Adrenal gland (tissue), 12 donors: ENCODE results near the gene PIWIL4. TPM values are rescaled to one million over a fixed set of nuclear protein-coding genes. Genes with fewer than 3 reads are reported as not detected.

Experiments
- DNase-seq, 7 donors: peaks; one replicate each; pipeline ENCODE4 v3.0.0-alpha.2; 2019 to 2020
- H3K27ac ChIP-seq, 5 donors: fragments of 200-600 bp; sonication (generic) in 4 of 5; 1 replicate in 3 of 5; 2 replicates in 2 of 5; pipeline versions ENCODE4 v1.5.1 to v1.8.0; 2016 to 2020; ENCODE audit warnings: mild to moderate bottlenecking in 1 of 5
- H3K27me3 ChIP-seq: fragments of 200-600 bp; 2 replicates; pipeline ENCODE4 v1.8.0; 2021
- H3K36me3 ChIP-seq, 2 donors: fragments of 200-600 bp; replicated peaks in 1 of 2; 1 replicate in 1 of 2; 2 replicates in 1 of 2; pipeline versions ENCODE4 v1.5.1 to v1.8.0; 2018 to 2022
- H3K4me1 ChIP-seq, 2 donors: fragments of 200-600 bp; replicated peaks in 1 of 2; 1 replicate in 1 of 2; 2 replicates in 1 of 2; pipeline versions ENCODE4 v1.5.1 to v1.8.0; 2018 to 2021
- H3K4me3 ChIP-seq, 4 donors: fragments of 200-600 bp; sonication (generic) in 3 of 4; one replicate each; pipeline ENCODE4 v1.5.1; 2016 to 2018
- H3K9me3 ChIP-seq, 3 donors: fragments of 200-600 bp; sonication (generic) in 1 of 3; replicated peaks in 1 of 3; 1 replicate in 2 of 3; 2 replicates in 1 of 3; pipeline versions ENCODE4 v1.5.1 to v1.8.0; 2016 to 2021
- POLR2A ChIP-seq, 2 donors: fragments of 450-650 bp; IDR thresholded peaks; one replicate each; pipeline ENCODE4 v1.6.1; 2017; ENCODE audit warnings: antibody characterized with exemption in 2 of 2, mild to moderate bottlenecking in 2 of 2, moderate library complexity in 1 of 2
- WGBS, 4 donors: extraction: QIAGEN DNeasy Blood & Tissue Kit in 2 of 4; methylation state at CpG; one replicate each; pipeline versions ENCODE4 v1.1.5 to v1.1.7; 2013 to 2017; 5-methylcytosine and 5-hydroxymethylcytosine counted together
- intact Hi-C, 2 donors: fragments of 100-400 bp; cut with DNase I; formaldehyde crosslinking; loops; one replicate each; pipeline versions ENCODE4 v1.14.1 to v1.15.0; 2022 to 2023
- polyA plus RNA-seq, 3 donors: library from polyadenylated mRNA; stranded (reverse); fragments of 200-250 nt in 2 of 3; fragments of 350-450 nt in 1 of 3; fragmentation: Illumina TruSeq in 1 of 3; extraction: RNeasy Lipid Tissue Mini Kit (QIAGEN cat#74804) in 1 of 3; gene quantifications; one replicate each; pipeline ENCODE4 v1.2.3, GENCODE V29; 2013 to 2014
- total RNA-seq, 9 donors: library from RNA; depleted of rRNA in 4 of 9; stranded (reverse); fragments of >200 nt in 4 of 9; fragments of 120-200 nt in 1 of 9; fragmentation: NEBNext Ultra II Directional in 1 of 9; extraction: Animal tissue kit (Norgen Biotek cat#: 25700) in 1 of 9; gene quantifications; one replicate each; pipeline versions ENCODE4 v1.1.0 to v1.2.4, GENCODE V29; 2013 to 2023
- TF ChIP-seq, protein P1 (sequence below), 6 experiments: fragments of 450-650 bp in 4 of 6; fragments of 200-600 bp in 2 of 6; sonication (generic) in 1 of 6; IDR thresholded peaks; 1 replicate in 5 of 6; 2 replicates in 1 of 6; pipeline versions ENCODE4 v1.5.1 to v1.8.0; 2016 to 2021; ENCODE audit warnings: antibody characterized with exemption in 6 of 6, mild to moderate bottlenecking in 2 of 6, moderate library complexity in 1 of 6
- donor health status: healthy with polysubstance abuse.
- donor health status: Bipolar disorder and iron deficiency.
- donor health status: DM: yes; HTN: yes; CAD: no.
- donor health status: DM: no; HTN: no; CAD: no.
- donor health status: DM: no; HTN: no; CAD: no.
- donor health status: DM: yes; HTN: yes; CAD: no.

PIWIL4 gene
- total and polyA plus RNA-seq, 12 donors, result 0.12 to 3.0 (median 1.6) TPM

DNA sequence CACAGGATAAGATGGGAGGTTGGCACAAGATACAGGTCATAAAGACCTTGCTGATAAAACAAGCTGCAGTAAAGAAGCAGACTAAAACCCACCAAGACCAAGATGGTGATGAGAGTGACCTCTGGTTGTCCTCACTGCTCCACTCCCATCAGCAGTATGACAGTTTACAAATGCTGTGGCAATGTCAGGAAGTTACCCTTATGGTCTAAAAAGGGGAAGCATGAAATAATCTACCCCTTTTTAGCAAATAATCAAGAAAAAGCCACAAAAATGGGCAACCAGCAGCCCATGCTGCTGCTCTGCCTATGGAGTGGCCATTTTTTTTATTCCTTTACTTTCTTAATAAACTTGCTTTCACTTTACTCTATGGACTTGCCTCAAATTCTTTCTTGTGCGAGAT is 8.7 kb upstream of the PIWIL4 start:
- TF ChIP-seq, protein P1, sequence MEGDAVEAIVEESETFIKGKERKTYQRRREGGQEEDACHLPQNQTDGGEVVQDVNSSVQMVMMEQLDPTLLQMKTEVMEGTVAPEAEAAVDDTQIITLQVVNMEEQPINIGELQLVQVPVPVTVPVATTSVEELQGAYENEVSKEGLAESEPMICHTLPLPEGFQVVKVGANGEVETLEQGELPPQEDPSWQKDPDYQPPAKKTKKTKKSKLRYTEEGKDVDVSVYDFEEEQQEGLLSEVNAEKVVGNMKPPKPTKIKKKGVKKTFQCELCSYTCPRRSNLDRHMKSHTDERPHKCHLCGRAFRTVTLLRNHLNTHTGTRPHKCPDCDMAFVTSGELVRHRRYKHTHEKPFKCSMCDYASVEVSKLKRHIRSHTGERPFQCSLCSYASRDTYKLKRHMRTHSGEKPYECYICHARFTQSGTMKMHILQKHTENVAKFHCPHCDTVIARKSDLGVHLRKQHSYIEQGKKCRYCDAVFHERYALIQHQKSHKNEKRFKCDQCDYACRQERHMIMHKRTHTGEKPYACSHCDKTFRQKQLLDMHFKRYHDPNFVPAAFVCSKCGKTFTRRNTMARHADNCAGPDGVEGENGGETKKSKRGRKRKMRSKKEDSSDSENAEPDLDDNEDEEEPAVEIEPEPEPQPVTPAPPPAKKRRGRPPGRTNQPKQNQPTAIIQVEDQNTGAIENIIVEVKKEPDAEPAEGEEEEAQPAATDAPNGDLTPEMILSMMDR (IDR thresholded peaks at IDR 0.05), result no peak
- no peak for TF ChIP-seq POLR2A (IDR thresholded peaks at IDR 0.05)
- H3K9me3 ChIP-seq, result no peaks in the 10 kb centered on the region
- H3K4me1 ChIP-seq, result peaks cover 0 to 2% of the 10 kb centered on the region in 2 donors
- 89 to 97% (median 94%) methylated on average over 1 of the region's 1 CpG for WGBS, 4 donors
- no peaks in the 10 kb centered on the region for H3K36me3 ChIP-seq
- H3K27ac ChIP-seq, result no peak overlapping the region
- no peak overlapping the region for H3K4me3 ChIP-seq
- DNase-seq, result no peak
- H3K27me3 ChIP-seq, result no peaks in the 10 kb centered on the region
- intact Hi-C loops, result no loop called here

DNA sequence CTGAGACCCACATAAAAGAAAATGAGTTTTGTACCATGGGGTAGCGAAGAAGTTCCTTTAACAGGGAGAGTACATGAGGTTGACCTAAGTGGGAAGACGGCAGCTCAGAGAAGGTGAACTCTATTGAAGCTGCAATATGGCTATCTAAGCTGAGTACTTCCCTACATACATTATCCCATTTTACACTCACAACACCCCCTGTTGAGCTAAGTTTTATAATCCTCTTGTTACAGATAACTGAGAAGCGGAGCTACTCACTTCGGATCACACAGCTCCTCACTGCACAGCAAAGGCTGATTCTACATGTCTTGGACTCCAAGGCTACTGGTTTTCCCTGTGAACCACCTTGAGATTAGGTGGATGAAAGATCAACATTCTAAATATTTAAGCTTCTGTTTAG is 8.2 kb upstream of the PIWIL4 start:
- WGBS, 4 donors, result 95 to 98% (median 98%) methylated on average over 4 of the region's 4 CpGs
- H3K4me1 ChIP-seq, result peaks cover 4 to 7% of the 10 kb centered on the region in 2 donors
- no peak overlapping the region for H3K27ac ChIP-seq
- DNase-seq, result no peak
- intact Hi-C loops, result no loop called here
- TF ChIP-seq POLR2A (IDR thresholded peaks at IDR 0.05), result no peak
- TF ChIP-seq, protein P1 (IDR thresholded peaks at IDR 0.05), result no peak
- H3K36me3 ChIP-seq, result no peaks in the 10 kb centered on the region
- no peaks in the 10 kb centered on the region for H3K9me3 ChIP-seq
- no peak overlapping the region for H3K4me3 ChIP-seq
- H3K27me3 ChIP-seq, result no peaks in the 10 kb centered on the region

DNA sequence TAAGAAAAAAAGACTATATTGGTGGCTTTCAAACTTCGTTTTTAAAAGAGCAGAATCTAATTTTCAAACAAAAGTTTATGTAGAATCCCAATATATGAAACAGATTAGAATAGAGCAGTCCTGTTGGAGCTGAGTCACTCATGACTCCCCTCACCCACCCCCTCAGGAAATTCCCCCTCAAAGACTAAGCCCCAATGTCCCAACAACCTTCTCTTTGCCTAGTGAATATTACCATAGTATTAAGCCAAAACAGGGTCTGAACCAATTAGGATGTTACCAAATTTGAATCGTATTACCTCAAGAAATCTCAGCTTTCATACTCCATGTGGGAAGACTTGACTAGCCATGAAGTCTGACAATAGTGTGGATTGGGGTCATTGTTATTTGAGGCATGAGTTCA is 7.8 kb upstream of the PIWIL4 start:
- intact Hi-C loops, result no loop called here
- Histone ChIP-seq H3K4me1 (peaks cover 4 to 8% of the 10 kb centered on the region in 2 donors), H3K4me3 (no peak overlapping the region), H3K9me3 (no peaks in the 10 kb centered on the region), H3K27ac (no peak overlapping the region), H3K27me3 (no peaks in the 10 kb centered on the region), H3K36me3 (no peaks in the 10 kb centered on the region)
- no peak for DNase-seq
- 82 to 94% (median 91%) methylated on average over 2 of the region's 2 CpGs for WGBS, 4 donors
- TF ChIP-seq, protein P1 (IDR thresholded peaks at IDR 0.05), result no peak
- no peak for TF ChIP-seq POLR2A (IDR thresholded peaks at IDR 0.05)

DNA sequence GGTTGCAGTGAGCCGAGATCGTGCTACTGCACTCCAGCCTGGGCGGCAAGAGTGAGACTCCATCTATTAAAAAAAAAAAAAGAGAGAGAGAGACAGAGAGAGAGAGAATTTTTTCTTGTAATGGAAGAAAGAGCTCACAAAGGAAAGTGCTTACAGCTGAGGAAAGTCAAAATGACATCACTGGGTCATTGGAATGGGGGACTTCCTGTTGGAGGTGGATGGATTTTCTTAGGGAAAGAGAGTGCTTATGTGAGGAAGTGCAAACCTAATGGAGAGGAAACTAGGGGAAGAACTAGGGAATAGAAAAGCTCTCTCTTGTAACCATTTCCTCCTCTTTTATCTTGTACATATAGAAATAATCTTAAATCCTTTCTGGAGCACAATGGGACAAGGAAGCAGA is 6.3 kb upstream of the PIWIL4 start:
- intact Hi-C loops, result loop anchor here in 1 of 2 donors (5.0 kb wide), 1 partner anchor 39 kb away; no protein-coding TSS in a partner anchor
- 96 to 99% (median 97%) methylated on average over 3 of the region's 3 CpGs for WGBS, 4 donors
- no peak overlapping the region for H3K27ac ChIP-seq
- H3K4me1 ChIP-seq, result peaks cover 4 to 8% of the 10 kb centered on the region in 2 donors
- no peaks in the 10 kb centered on the region for H3K9me3 ChIP-seq
- no peaks in the 10 kb centered on the region for H3K27me3 ChIP-seq
- DNase-seq, result no peak
- H3K36me3 ChIP-seq, result no peaks in the 10 kb centered on the region
- TF ChIP-seq POLR2A (IDR thresholded peaks at IDR 0.05), result no peak
- TF ChIP-seq, protein P1 (IDR thresholded peaks at IDR 0.05), result no peak
- no peak overlapping the region for H3K4me3 ChIP-seq
